ENCODE measurements around the gene CCNDBP1. TPM values are rescaled to one million over a fixed set of nuclear protein-coding genes. Genes with fewer than 3 reads are reported as not detected.
"Not testable (repeated sequence)": the region's sequence is repeated elsewhere in the genome, so short reads cannot be mapped to it uniquely, and the experiment has no call there.

Gene CCNDBP1
- total RNA-seq, 2 donors from 2014 or later = 61.5 to 153 TPM

DNA sequence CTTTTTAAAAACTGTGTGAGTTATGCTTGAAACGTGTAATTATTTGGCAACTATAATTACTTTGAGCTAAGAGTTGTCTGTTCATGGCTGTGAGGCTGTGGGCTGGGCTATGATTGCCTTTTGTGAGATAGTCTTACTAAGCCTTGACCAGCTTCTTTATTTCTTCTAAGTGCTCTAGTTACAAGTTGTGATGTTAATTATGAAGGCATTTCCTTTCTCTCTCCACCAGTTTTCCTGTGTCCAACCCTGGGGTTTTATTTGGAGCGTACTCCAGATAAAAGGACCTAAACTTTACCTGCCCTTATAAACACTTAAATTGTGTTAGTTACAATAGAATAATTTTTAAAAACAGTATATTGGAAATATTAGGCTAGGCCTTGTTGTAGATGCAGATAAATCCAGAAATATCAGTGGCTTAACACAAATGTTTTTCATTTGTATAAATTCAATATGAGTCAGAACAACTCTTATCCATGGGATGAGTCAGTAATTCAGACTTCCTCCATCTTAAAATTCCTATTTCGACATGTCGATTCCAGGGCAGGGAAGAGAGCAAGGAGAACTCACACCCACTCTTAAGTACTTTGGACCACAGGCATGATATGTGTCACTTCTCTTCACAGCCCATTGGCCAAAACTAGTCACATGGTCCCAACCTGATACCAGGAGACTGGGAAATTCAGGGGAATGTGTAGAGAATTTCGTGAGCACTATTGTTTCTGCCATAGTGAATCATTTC is 34.8 kb upstream of the CCNDBP1 start:
- H3K27me3 ChIP-seq (replicated peaks; ENCODE audit: insufficient read depth) = no peaks in the 10 kb centered on the region
- H3K4me3 ChIP-seq = no peak overlapping the region
- TF ChIP-seq, protein P1, sequence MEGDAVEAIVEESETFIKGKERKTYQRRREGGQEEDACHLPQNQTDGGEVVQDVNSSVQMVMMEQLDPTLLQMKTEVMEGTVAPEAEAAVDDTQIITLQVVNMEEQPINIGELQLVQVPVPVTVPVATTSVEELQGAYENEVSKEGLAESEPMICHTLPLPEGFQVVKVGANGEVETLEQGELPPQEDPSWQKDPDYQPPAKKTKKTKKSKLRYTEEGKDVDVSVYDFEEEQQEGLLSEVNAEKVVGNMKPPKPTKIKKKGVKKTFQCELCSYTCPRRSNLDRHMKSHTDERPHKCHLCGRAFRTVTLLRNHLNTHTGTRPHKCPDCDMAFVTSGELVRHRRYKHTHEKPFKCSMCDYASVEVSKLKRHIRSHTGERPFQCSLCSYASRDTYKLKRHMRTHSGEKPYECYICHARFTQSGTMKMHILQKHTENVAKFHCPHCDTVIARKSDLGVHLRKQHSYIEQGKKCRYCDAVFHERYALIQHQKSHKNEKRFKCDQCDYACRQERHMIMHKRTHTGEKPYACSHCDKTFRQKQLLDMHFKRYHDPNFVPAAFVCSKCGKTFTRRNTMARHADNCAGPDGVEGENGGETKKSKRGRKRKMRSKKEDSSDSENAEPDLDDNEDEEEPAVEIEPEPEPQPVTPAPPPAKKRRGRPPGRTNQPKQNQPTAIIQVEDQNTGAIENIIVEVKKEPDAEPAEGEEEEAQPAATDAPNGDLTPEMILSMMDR (IDR thresholded peaks at IDR 0.05) = no peak
- H3K4me1 ChIP-seq (ENCODE audit: control insufficient read depth in 1 of 2, low read depth in 2 of 2) = no peaks in the 10 kb centered on the region
- no peak for DNase-seq (ENCODE audit: low spot score)
- no peak overlapping the region for H3K27ac ChIP-seq
- ATAC-seq (ENCODE audit: insufficient number of reproducible peaks, low FRiP score, low read depth) = no peak
- peaks cover 32% of the 10 kb centered on the region for H3K36me3 ChIP-seq
- no peaks in the 10 kb centered on the region for H3K9me3 ChIP-seq

- Histone ChIP-seq H3K9me3 (no peaks in the 10 kb centered on the region), H3K27me3 (replicated peaks; ENCODE audit: insufficient read depth) (no peaks in the 10 kb centered on the region), H3K27ac (no peak overlapping the region), H3K4me1 (ENCODE audit: control insufficient read depth in 1 of 2, low read depth in 2 of 2) (no peaks in the 10 kb centered on the region), H3K4me3 (no peak overlapping the region), H3K36me3 (peaks cover 32% of the 10 kb centered on the region)
- ATAC-seq (ENCODE audit: insufficient number of reproducible peaks, low FRiP score, low read depth) (no peak), DNase-seq (ENCODE audit: low spot score) (no peak)
- TF ChIP-seq, protein P1 (IDR thresholded peaks at IDR 0.05) = no peak
These were observed 33.5 kb upstream of the CCNDBP1 start for GRCh38 chr15:43151688-43152087.

DNA sequence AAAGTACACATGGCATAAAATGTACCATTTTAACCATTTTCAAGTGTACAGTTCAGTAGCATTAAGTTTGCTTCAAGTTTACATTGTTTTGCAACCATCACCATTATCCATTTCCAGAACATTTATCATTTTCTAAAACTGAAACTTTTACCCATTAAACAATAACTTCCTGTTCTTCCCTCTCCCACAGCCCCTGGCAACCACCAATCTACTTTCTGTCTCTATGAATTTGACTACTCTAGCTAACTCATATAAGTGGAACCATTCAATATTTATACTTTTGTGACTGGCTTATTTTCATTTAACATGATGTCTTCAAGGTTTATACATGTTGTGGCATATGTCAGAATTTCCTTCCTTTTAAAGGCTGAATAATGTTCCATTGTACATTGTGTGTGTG is 31.9 kb upstream of the CCNDBP1 start:
- no peaks in the 10 kb centered on the region for H3K27me3 ChIP-seq (replicated peaks; ENCODE audit: insufficient read depth)
- no peaks in the 10 kb centered on the region for H3K4me1 ChIP-seq (ENCODE audit: control insufficient read depth in 1 of 2, low read depth in 2 of 2)
- ATAC-seq (ENCODE audit: insufficient number of reproducible peaks, low FRiP score, low read depth) (no peak), DNase-seq (ENCODE audit: low spot score) (no peak)
- H3K4me3 ChIP-seq = no peak overlapping the region
- no peak overlapping the region for H3K27ac ChIP-seq
- H3K9me3 ChIP-seq = no peaks in the 10 kb centered on the region
- H3K36me3 ChIP-seq = peaks cover 37% of the 10 kb centered on the region
- TF ChIP-seq, protein P1 (IDR thresholded peaks at IDR 0.05) = no peak

DNA sequence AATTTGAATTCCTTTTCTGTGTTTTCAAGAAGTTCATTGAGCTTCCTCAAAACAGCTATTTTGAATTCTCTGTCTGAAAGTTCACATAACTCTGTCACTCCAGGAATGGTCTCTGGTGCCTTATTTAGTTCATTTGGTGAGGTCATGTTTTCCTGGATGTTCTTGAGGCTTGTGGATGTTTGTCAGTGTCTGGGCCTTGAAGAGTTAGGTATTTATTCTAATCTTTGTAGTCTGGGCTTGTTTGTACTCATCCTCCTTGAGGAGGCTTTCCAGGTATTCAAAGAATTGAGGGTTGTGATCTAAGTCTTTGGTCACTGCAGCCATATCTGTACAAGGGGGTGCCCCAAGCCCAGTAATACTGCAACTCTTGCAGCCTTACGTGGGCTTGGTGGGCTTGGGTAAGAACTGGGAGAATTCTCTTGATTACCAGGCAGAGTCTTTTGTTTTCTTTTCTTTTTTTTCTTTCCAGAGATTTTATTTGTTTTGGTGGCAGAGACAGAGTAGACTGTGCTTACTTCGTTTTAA is 19.3 kb upstream of the CCNDBP1 start:
- Histone ChIP-seq H3K27ac (no peak overlapping the region), H3K27me3 (replicated peaks; ENCODE audit: insufficient read depth) (no peaks in the 10 kb centered on the region), H3K4me1 (ENCODE audit: control insufficient read depth in 1 of 2, low read depth in 2 of 2) (peaks cover 0 to 23% of the 10 kb centered on the region in 2 donors), H3K4me3 (no peak overlapping the region), H3K9me3 (no peaks in the 10 kb centered on the region), H3K36me3 (peaks cover 8% of the 10 kb centered on the region)
- DNase-seq (ENCODE audit: low spot score) = no peak
- no peak for ATAC-seq (ENCODE audit: insufficient number of reproducible peaks, low FRiP score, low read depth)
- TF ChIP-seq, protein P1 (IDR thresholded peaks at IDR 0.05) = no peak

- not testable (repeated sequence) for DNase-seq (ENCODE audit: low spot score); ATAC-seq (ENCODE audit: insufficient number of reproducible peaks, low FRiP score, low read depth); H3K27ac ChIP-seq; H3K4me3 ChIP-seq; H3K9me3 ChIP-seq; H3K36me3 ChIP-seq; H3K27me3 ChIP-seq (replicated peaks; ENCODE audit: insufficient read depth)
- H3K4me1 ChIP-seq (ENCODE audit: control insufficient read depth in 1 of 2, low read depth in 2 of 2) = peaks cover 0 to 23% of the 10 kb centered on the region in 2 donors
These were observed 17.9 kb upstream of the CCNDBP1 start for GRCh38 chr15:43167261-43167660.

All from thoracic aorta (tissue), 2 donors.